ENCODE data around the gene SMIM14.
"Not testable (repeated sequence)": the region's sequence is repeated elsewhere in the genome, so short reads cannot be mapped to it uniquely, and the experiment has no call there.

SMIM14 gene

GRCh38 chr4:39529534-39529933 lies 109.1 kb downstream of the SMIM14 start:
- DNase-seq (ENCODE audit: low spot score), result no peak

- DNase-seq (ENCODE audit: low spot score), result no peak
These were observed 110.6 kb downstream of the SMIM14 start for GRCh38 chr4:39528061-39528465.

- DNase-seq (ENCODE audit: low spot score), result peak; percentile 99
These were observed 111.2 kb downstream of the SMIM14 start, which contains the start of gene UGDH for GRCh38 chr4:39527296-39528060. Gene UGDH, minus strand, starts transcription at chr4:39527439. Its CDS starts 5,927 bp downstream, at chr4:39521512.

- DNase-seq (ENCODE audit: low spot score), result no peak
These were observed 111.8 kb downstream of the SMIM14 start for GRCh38 chr4:39526765-39527295.

- no peak for DNase-seq (ENCODE audit: low spot score)
These were observed 112.6 kb downstream of the SMIM14 start for GRCh38 chr4:39525822-39526690.

GRCh38 chr4:39524161-39524957 lies 114.3 kb downstream of the SMIM14 start:
- DNase-seq (ENCODE audit: low spot score), result no peak

GRCh38 chr4:39522068-39522467 lies 116.6 kb downstream of the SMIM14 start:
- no peak for DNase-seq (ENCODE audit: low spot score)

GRCh38 chr4:39521253-39521919 lies 117.3 kb downstream of the SMIM14 start:
- no peak for DNase-seq (ENCODE audit: low spot score)

- DNase-seq (ENCODE audit: low spot score), result no peak
These were observed 120.2 kb downstream of the SMIM14 start for GRCh38 chr4:39518484-39518883.

GRCh38 chr4:39516407-39516966 lies 122.2 kb downstream of the SMIM14 start:
- DNase-seq (ENCODE audit: low spot score), result no peak

- not testable (repeated sequence) for DNase-seq (ENCODE audit: low spot score)
These were observed 122.8 kb downstream of the SMIM14 start for GRCh38 chr4:39515669-39516401.

- DNase-seq (ENCODE audit: low spot score), result peak; percentile 93
These were observed 123.7 kb downstream of the SMIM14 start for GRCh38 chr4:39514888-39515401.

GRCh38 chr4:39514266-39514665 lies 124.4 kb downstream of the SMIM14 start:
- not testable (repeated sequence) for DNase-seq (ENCODE audit: low spot score)

- no peak for DNase-seq (ENCODE audit: low spot score)
These were observed 128.2 kb downstream of the SMIM14 start for GRCh38 chr4:39510348-39510929.

GRCh38 chr4:39505581-39505980 lies 133.1 kb downstream of the SMIM14 start:
- DNase-seq (ENCODE audit: low spot score), result no peak

GRCh38 chr4:39504538-39504937 lies 134.1 kb downstream of the SMIM14 start:
- no peak for DNase-seq (ENCODE audit: low spot score)

GRCh38 chr4:39502664-39503035 lies 136.0 kb downstream of the SMIM14 start:
- not testable (repeated sequence) for DNase-seq (ENCODE audit: low spot score)

GRCh38 chr4:39502019-39502663 lies 136.5 kb downstream of the SMIM14 start:
- no peak for DNase-seq (ENCODE audit: low spot score)

GRCh38 chr4:39498727-39499020 lies 140.0 kb downstream of the SMIM14 start:
- no peak for DNase-seq (ENCODE audit: low spot score)
